Lower leg skin (tissue), 3 donors: ENCODE data around the gene MRPL42.

Source experiments
- CTCF ChIP-seq, 3 donors: fragments of 450-650 bp; IDR thresholded peaks; one replicate each; pipeline ENCODE4 v1.5.1; 2016; ENCODE audit warnings: antibody characterized with exemption in 3 of 3, mild to moderate bottlenecking in 3 of 3, moderate library complexity in 2 of 3
- POLR2A ChIP-seq, 2 donors: fragments of 450-650 bp; IDR thresholded peaks; one replicate each; pipeline ENCODE4 v1.6.1; 2016 to 2017; ENCODE audit warnings: antibody characterized with exemption in 2 of 2, mild to moderate bottlenecking in 1 of 2, moderate library complexity in 1 of 2

DNA sequence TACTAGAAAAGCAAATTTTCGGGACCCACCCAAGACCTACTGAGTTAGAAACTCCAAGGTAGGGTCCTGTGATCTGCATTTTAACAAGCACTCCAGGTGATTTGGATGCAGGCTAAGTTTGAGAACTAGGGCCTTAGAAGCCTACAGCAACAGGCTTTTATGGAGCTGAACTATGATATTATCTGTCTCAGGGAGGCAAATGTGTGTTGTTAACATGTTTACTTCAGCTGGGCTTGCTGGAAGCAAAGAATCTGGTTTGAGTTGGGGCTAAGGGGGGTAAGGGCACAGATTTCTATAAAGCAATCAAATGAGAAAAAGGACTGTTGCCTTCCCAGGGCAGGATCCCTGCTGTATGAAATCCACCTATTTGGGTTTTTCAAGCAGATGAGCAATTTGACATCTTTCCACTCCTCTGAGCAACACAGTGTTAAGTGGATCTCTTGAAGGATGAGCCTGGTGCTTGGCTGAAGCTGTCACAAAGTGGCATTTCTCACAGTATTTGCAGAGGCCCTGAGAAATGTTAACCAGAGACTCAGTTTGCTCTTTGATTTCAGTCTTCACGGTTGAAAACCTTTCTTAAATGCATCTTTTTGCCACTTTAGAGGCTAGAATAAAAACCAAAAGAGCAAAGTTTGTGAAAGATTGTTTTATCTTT, 68.9 kb downstream of the MRPL42 start:
- no peak for TF ChIP-seq CTCF (IDR thresholded peaks at IDR 0.05)
- TF ChIP-seq POLR2A (IDR thresholded peaks at IDR 0.05), result no peak
